Liver (tissue), 9 donors: Measurements from ENCODE around the gene MROH8. TPM values are rescaled to one million over a fixed set of nuclear protein-coding genes. Genes with fewer than 3 reads are reported as not detected.
"Not testable (repeated sequence)": the region's sequence is repeated elsewhere in the genome, so short reads cannot be mapped to it uniquely, and the experiment has no call there.

Source experiments
- DNase-seq: peaks from one replicate; pipeline ENCODE4 v3.0.0-alpha.2; 2017; ENCODE audit warnings: low spot score
- H3K27ac ChIP-seq, 2 donors: one replicate each; pipeline ENCODE4 v1.7.0; 2013; ENCODE audit warnings: inconsistent platforms in 2 of 2, low read length in 2 of 2, control low read depth in 1 of 2, low read depth in 1 of 2, mild to moderate bottlenecking in 1 of 2
- H3K27me3 ChIP-seq, 4 donors: one replicate each; pipeline versions ENCODE4 v1.6.1 to v1.7.0; 2013; ENCODE audit warnings: low read length in 3 of 4, inconsistent platforms in 1 of 4, mild to moderate bottlenecking in 1 of 4, moderate library complexity in 1 of 4; ENCODE audit not compliant: control insufficient read depth in 4 of 4, insufficient read depth in 4 of 4
- H3K36me3 ChIP-seq, 4 donors: one replicate each; pipeline versions ENCODE4 v1.6.1 to v1.7.0; 2013; ENCODE audit warnings: low read length in 3 of 4, mild to moderate bottlenecking in 3 of 4, low read depth in 1 of 4, moderate library complexity in 1 of 4; ENCODE audit not compliant: control insufficient read depth in 4 of 4, insufficient read depth in 3 of 4
- H3K4me1 ChIP-seq, 4 donors: one replicate each; pipeline versions ENCODE4 v1.6.1 to v1.7.0; 2013; ENCODE audit warnings: low read length in 3 of 4, mild to moderate bottlenecking in 3 of 4, moderate library complexity in 1 of 4; ENCODE audit not compliant: control insufficient read depth in 4 of 4, insufficient read depth in 4 of 4
- H3K4me3 ChIP-seq, 3 donors: one replicate each; pipeline versions ENCODE4 v1.6.1 to v1.7.0; 2013; ENCODE audit warnings: low read length in 3 of 3, control low read depth in 1 of 3, low read depth in 1 of 3, mild to moderate bottlenecking in 1 of 3
- H3K9ac ChIP-seq, 2 donors: one replicate each; pipeline ENCODE4 v1.7.0; 2013; ENCODE audit warnings: low read length in 2 of 2, mild to moderate bottlenecking in 2 of 2, moderate library complexity in 2 of 2, control low read depth in 1 of 2, low read depth in 1 of 2
- H3K9me3 ChIP-seq, 4 donors: one replicate each; pipeline versions ENCODE4 v1.6.1 to v1.7.0; 2013; ENCODE audit warnings: low read length in 3 of 4; ENCODE audit not compliant: control insufficient read depth in 4 of 4
- EGR1 ChIP-seq, 2 donors: IDR thresholded peaks; 2 replicates each; pipeline ENCODE4 v1.6.1; 2016 to 2018; ENCODE audit warnings: antibody characterized with exemption in 2 of 2, low read depth in 2 of 2
- FOXA2 ChIP-seq: IDR thresholded peaks from 2 replicates; pipeline ENCODE4 v1.6.1; 2016; ENCODE audit warnings: antibody characterized with exemption
- GABPA ChIP-seq, 2 donors: IDR thresholded peaks in 1 of 2; conservative IDR thresholded peaks in 1 of 2; 2 replicates each; pipeline ENCODE4 v1.6.1; 2016; ENCODE audit warnings: antibody characterized with exemption in 2 of 2, mild to moderate bottlenecking in 1 of 2, moderate library complexity in 1 of 2
- HNF4G ChIP-seq: IDR thresholded peaks from 2 replicates; pipeline ENCODE4 v1.6.1; 2016; ENCODE audit warnings: antibody characterized with exemption
- NR2F2 ChIP-seq: IDR thresholded peaks from 2 replicates; pipeline ENCODE4 v1.6.1; 2016; ENCODE audit warnings: antibody characterized with exemption
- RAD21 ChIP-seq, 2 donors: IDR thresholded peaks; 2 replicates each; pipeline ENCODE4 v1.6.1; 2016; ENCODE audit warnings: antibody characterized with exemption in 2 of 2, mild to moderate bottlenecking in 2 of 2
- REST ChIP-seq: IDR thresholded peaks from 2 replicates; pipeline ENCODE4 v1.6.1; 2016; ENCODE audit warnings: antibody characterized with exemption, mild to moderate bottlenecking
- RXRA ChIP-seq, 2 donors: IDR thresholded peaks; 2 replicates each; pipeline ENCODE4 v1.6.1; 2017 to 2018; ENCODE audit warnings: antibody characterized with exemption in 2 of 2, mild to moderate bottlenecking in 1 of 2
- TAF1 ChIP-seq: conservative IDR thresholded peaks from 2 replicates; pipeline ENCODE4 v1.6.1; 2016; ENCODE audit warnings: antibody characterized with exemption, mild to moderate bottlenecking
- YY1 ChIP-seq: IDR thresholded peaks from 2 replicates; pipeline ENCODE4 v1.6.1; 2016; ENCODE audit warnings: antibody characterized with exemption, mild to moderate bottlenecking
- ZBTB33 ChIP-seq: IDR thresholded peaks from 2 replicates; pipeline ENCODE4 v1.6.1; 2016; ENCODE audit warnings: antibody characterized with exemption
- WGBS: extraction: QIAGEN DNeasy Blood & Tissue Kit; methylation state at CpG from one replicate; pipeline ENCODE4 v1.1.7; 2013; 5-methylcytosine and 5-hydroxymethylcytosine counted together
- polyA plus RNA-seq, 2 donors: library from polyadenylated mRNA; stranded (reverse) in 1 of 2; unstranded in 1 of 2; fragments of 200-250 nt in 1 of 2; fragments of >200 nt in 1 of 2; fragmentation: Nextera tagmentation in 1 of 2; extraction: Ambion mirVana in 1 of 2; gene quantifications; one replicate each; pipeline versions ENCODE4 v1.2.1 to v1.2.3, GENCODE V29; 2013 to 2015
- total RNA-seq, 2 donors: library from RNA; depleted of rRNA; stranded (reverse); fragments of >200 nt; gene quantifications; one replicate each; pipeline ENCODE4 v1.2.3, GENCODE V29; 2014
- TF ChIP-seq, protein P1 (sequence below): fragments of 150-350 bp; IDR thresholded peaks from 2 replicates; pipeline ENCODE4 v1.5.1; 2017; ENCODE audit warnings: improper control_type of control experiment, low read depth, low read length; ENCODE audit not compliant: missing input control
- TF ChIP-seq, protein P2 (sequence below): IDR thresholded peaks from 2 replicates; pipeline ENCODE4 v1.6.1; 2016; ENCODE audit warnings: antibody characterized with exemption
- donor health status: healthy.
- donor health status: healthy.
- donor health status: healthy.
- donor health status: healthy.
- donor health status: healthy.

Gene MROH8
- total and polyA plus RNA-seq, 4 donors = 1.3 to 5.1 (median 2.0) TPM

- Histone ChIP-seq H3K9me3 (no peaks in the 10 kb centered on the region), H3K27me3 (no peaks in the 10 kb centered on the region), H3K36me3 (no peaks in the 10 kb centered on the region), H3K4me1 (no peaks in the 10 kb centered on the region), H3K27ac (no peak overlapping the region), H3K9ac (no peak overlapping the region), H3K4me3 (no peak overlapping the region)
- WGBS = 93% methylated on average over 17 of the region's 17 CpGs
- TF ChIP-seq HNF4G (no peak), TAF1 (no peak), REST (no peak), RXRA (IDR thresholded peaks at IDR 0.05) (no peak)
- no peak for DNase-seq
These were observed 106.8 kb downstream of the MROH8 start for GRCh38 chr20:37072293-37073196.

DNA sequence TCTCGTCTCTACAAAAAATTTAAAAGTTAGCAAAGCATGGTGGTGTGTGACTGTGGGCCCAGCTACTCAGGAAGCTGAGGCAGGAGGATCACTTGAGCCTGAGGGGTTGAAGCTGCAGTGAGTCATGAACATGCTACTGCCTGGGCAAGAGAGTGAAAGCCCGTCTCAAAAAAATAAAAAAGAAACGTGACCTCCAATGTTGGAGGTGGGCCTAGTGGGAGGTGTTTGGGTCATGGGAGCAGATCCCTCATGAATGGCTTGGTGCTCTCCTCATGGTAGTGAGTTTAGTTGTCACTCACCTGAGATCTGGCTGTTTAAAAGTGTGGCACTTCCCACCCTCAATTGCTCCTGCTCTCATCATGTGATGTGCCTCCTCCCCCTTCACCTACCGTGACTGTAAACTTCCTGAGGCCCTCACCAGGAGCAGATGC is 107.9 kb downstream of the MROH8 start:
- 85% methylated on average over 4 of the region's 4 CpGs for WGBS
- H3K4me3 ChIP-seq = no peak overlapping the region
- no peaks in the 10 kb centered on the region for H3K4me1 ChIP-seq
- H3K27ac ChIP-seq = no peak overlapping the region
- no peak for TF ChIP-seq GABPA (IDR thresholded peaks at IDR 0.05 in 1 of 2, conservative IDR thresholded peaks at IDR 0.05 in 1 of 2)
- H3K9ac ChIP-seq = no peak overlapping the region
- no peaks in the 10 kb centered on the region for H3K36me3 ChIP-seq
- H3K27me3 ChIP-seq = no peaks in the 10 kb centered on the region
- no peak for DNase-seq
- H3K9me3 ChIP-seq = no peaks in the 10 kb centered on the region

GRCh38 chr20:37069563-37069962 is 109.8 kb downstream of the MROH8 start:
- H3K9ac ChIP-seq, H3K4me3 ChIP-seq, H3K36me3 ChIP-seq, H3K9me3 ChIP-seq, H3K27me3 ChIP-seq, H3K4me1 ChIP-seq, DNase-seq, H3K27ac ChIP-seq: not testable (repeated sequence)
- WGBS = 96% methylated on average over 21 of the region's 25 CpGs

DNA sequence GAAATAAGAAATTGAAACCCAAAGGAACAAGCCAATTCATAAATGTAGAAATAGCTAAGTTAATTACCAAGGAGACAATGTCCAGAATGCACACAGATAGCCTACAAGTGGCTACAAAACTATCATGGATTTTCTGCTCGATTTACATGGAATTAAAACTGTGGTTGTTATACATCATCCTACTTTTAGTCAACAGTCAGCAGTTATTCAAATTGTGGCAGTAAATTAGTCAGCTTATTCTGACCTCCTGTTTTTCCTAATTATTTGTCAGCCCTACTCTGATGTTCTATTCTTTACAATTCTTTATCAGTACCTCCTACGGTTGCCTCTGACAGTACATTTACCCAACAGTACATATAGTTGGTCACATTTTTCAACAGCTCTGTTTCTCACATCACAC is 113.2 kb downstream of the MROH8 start:
- Histone ChIP-seq H3K36me3 (peaks cover 0 to 2% (median 0%) of the 10 kb centered on the region in 4 donors), H3K9me3 (no peaks in the 10 kb centered on the region), H3K4me3 (no peak overlapping the region), H3K4me1 (no peaks in the 10 kb centered on the region), H3K9ac (no peak overlapping the region), H3K27me3 (no peaks in the 10 kb centered on the region), H3K27ac (no peak overlapping the region)
- WGBS = 91% methylated on average over 2 of the region's 2 CpGs
- no peak for DNase-seq
- no peak for TF ChIP-seq ZBTB33
- TF ChIP-seq, protein P1, sequence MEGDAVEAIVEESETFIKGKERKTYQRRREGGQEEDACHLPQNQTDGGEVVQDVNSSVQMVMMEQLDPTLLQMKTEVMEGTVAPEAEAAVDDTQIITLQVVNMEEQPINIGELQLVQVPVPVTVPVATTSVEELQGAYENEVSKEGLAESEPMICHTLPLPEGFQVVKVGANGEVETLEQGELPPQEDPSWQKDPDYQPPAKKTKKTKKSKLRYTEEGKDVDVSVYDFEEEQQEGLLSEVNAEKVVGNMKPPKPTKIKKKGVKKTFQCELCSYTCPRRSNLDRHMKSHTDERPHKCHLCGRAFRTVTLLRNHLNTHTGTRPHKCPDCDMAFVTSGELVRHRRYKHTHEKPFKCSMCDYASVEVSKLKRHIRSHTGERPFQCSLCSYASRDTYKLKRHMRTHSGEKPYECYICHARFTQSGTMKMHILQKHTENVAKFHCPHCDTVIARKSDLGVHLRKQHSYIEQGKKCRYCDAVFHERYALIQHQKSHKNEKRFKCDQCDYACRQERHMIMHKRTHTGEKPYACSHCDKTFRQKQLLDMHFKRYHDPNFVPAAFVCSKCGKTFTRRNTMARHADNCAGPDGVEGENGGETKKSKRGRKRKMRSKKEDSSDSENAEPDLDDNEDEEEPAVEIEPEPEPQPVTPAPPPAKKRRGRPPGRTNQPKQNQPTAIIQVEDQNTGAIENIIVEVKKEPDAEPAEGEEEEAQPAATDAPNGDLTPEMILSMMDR = no peak
- TF ChIP-seq EGR1 (IDR thresholded peaks at IDR 0.05; ENCODE audit: low read depth in 2 of 2) = no peak
- no peak for TF ChIP-seq YY1
- no peak for TF ChIP-seq NR2F2
- TF ChIP-seq FOXA2 = no peak
- TF ChIP-seq GABPA (IDR thresholded peaks at IDR 0.05 in 1 of 2, conservative IDR thresholded peaks at IDR 0.05 in 1 of 2) = no peak
- TF ChIP-seq HNF4G = no peak
- no peak for TF ChIP-seq RAD21 (IDR thresholded peaks at IDR 0.05)
- TF ChIP-seq, protein P2, sequence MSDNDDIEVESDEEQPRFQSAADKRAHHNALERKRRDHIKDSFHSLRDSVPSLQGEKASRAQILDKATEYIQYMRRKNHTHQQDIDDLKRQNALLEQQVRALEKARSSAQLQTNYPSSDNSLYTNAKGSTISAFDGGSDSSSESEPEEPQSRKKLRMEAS = no peak
